Astrocyte (in vitro differentiated cells and primary cell): Measurements from ENCODE around the gene UBR3.

ENCODE experiments used
- EZH2 ChIP-seq: IDR thresholded peaks from 2 replicates; pipeline ENCODE4 v1.6.1; 2012; ENCODE audit warnings: mild to moderate bottlenecking, low read length, inconsistent platforms; ENCODE audit not compliant: insufficient read depth
- TF ChIP-seq, protein P1 (sequence below): IDR thresholded peaks from 2 replicates; pipeline ENCODE4 v1.5.1; 2011; ENCODE audit warnings: low read depth, mild to moderate bottlenecking, inconsistent platforms, low read length, moderate library complexity; ENCODE audit not compliant: insufficient read depth

DNA sequence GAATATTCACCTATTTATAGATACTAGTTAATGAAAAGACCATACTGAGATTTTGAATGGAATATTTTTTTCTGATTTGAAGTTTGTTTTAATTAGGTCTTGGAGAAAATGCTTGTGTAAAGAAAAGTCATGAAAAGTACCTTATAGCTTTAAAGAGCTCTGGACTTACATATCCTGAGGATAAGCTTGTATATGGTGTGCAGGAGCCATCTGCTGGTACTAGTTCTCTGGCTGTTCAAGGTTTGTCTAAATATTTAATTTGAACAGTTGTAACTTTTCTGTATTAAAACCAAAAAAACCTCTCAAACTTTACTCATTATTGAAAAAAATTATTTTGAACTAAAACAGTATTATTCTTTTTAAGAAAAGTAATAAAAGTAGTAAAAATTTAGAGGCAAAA is 50.1 kb downstream of the UBR3 start:
- TF ChIP-seq, protein P1, sequence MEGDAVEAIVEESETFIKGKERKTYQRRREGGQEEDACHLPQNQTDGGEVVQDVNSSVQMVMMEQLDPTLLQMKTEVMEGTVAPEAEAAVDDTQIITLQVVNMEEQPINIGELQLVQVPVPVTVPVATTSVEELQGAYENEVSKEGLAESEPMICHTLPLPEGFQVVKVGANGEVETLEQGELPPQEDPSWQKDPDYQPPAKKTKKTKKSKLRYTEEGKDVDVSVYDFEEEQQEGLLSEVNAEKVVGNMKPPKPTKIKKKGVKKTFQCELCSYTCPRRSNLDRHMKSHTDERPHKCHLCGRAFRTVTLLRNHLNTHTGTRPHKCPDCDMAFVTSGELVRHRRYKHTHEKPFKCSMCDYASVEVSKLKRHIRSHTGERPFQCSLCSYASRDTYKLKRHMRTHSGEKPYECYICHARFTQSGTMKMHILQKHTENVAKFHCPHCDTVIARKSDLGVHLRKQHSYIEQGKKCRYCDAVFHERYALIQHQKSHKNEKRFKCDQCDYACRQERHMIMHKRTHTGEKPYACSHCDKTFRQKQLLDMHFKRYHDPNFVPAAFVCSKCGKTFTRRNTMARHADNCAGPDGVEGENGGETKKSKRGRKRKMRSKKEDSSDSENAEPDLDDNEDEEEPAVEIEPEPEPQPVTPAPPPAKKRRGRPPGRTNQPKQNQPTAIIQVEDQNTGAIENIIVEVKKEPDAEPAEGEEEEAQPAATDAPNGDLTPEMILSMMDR: no peak
- TF ChIP-seq EZH2: no peak
